Measurements from ENCODE around the gene LRMDA. TPM values are rescaled to one million over a fixed set of nuclear protein-coding genes. Genes with fewer than 3 reads are reported as not detected.

The LRMDA gene
- total and polyA plus RNA-seq, 2 of the 13 experiments (the other 11 are each of a cell fraction or from before 2014, with no cell fraction given), result 13.4 to 22.0 TPM

DNA sequence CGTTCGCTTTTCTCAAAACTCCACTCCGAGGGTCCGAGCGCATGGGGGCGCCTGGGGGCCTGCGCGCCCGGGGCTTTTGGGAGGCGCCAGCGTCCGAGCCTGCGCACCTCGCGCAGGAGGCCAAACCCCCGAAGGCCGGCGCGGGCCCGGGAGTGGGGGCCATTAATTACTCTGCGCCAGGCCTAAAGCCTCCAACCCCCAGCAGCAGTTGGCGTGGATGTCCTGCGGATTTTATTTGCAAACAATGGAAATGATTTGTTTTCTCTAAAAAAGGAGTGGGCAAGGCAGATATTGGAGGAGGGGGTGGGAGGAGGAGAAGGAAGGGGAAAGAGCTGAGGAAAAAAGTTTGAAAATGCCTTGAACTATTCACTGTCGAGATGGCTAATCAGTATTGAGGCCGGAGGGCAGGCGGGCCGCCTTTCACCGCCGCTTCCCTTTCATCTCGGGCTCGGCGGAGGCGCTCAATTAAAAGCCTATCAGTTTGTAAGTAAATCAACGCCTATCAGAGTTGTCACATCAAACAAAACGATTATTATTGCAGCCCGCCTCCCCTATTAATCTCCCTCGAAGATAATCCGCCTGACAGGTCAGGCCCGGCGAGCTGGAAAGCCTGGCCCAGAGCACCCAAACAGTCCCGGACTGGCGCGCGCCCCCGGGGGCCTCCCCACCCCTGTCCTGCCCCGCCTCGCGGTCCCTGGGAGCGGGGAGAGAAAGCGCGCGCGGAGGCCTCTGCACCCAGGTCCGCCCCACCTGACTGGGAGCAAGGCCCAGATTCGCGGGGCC, 26.4 kb upstream of the LRMDA start (continued):
- no peak for TF ChIP-seq LCORL (IDR thresholded peaks at IDR 0.05)
- TF ChIP-seq LCORL (CRISPR knock-in tag; IDR thresholded peaks at IDR 0.05), result peak; percentile 69; the same call in 1 of the 2 replicates
- 0 out of 2 replicates have a peak, but pooled peaks have one; percentile 4 for TF ChIP-seq GTF3A (CRISPR knock-in tag; conservative IDR thresholded peaks at IDR 0.05)
- TF ChIP-seq PHF8 (CRISPR knock-in tag; IDR thresholded peaks at IDR 0.05), result peak; percentile 55
- peak; percentile 52; the same call in 1 of the 2 replicates for TF ChIP-seq NAIF1 (CRISPR knock-in tag; IDR thresholded peaks at IDR 0.05; ENCODE audit: borderline replicate concordance)
- TF ChIP-seq, protein P1, sequence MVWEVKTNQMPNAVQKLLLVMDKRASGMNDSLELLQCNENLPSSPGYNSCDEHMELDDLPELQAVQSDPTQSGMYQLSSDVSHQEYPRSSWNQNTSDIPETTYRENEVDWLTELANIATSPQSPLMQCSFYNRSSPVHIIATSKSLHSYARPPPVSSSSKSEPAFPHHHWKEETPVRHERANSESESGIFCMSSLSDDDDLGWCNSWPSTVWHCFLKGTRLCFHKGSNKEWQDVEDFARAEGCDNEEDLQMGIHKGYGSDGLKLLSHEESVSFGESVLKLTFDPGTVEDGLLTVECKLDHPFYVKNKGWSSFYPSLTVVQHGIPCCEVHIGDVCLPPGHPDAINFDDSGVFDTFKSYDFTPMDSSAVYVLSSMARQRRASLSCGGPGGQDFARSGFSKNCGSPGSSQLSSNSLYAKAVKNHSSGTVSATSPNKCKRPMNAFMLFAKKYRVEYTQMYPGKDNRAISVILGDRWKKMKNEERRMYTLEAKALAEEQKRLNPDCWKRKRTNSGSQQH (CRISPR knock-in tag; IDR thresholded peaks at IDR 0.05; ENCODE audit: low read depth), result no peak
- TF ChIP-seq ZNF605 (CRISPR knock-in tag; IDR thresholded peaks at IDR 0.05), result peak; percentile 40; the same call in 1 of the 2 replicates
- TF ChIP-seq ZFP90 (CRISPR knock-in tag; IDR thresholded peaks at IDR 0.05; ENCODE audit: borderline replicate concordance), result peak; percentile 65; the same call in 1 of the 2 replicates
- TF ChIP-seq, protein P2, sequence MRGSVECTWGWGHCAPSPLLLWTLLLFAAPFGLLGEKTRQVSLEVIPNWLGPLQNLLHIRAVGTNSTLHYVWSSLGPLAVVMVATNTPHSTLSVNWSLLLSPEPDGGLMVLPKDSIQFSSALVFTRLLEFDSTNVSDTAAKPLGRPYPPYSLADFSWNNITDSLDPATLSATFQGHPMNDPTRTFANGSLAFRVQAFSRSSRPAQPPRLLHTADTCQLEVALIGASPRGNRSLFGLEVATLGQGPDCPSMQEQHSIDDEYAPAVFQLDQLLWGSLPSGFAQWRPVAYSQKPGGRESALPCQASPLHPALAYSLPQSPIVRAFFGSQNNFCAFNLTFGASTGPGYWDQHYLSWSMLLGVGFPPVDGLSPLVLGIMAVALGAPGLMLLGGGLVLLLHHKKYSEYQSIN (CRISPR knock-in tag; IDR thresholded peaks at IDR 0.05; ENCODE audit: borderline replicate concordance), result no peak
- TF ChIP-seq ZMAT3 (CRISPR knock-in tag; conservative IDR thresholded peaks at IDR 0.05), result 0 out of 2 replicates have a peak, but pooled peaks have one; percentile 4
- peak; percentile 87 for TF ChIP-seq ZNF703 (CRISPR knock-in tag; IDR thresholded peaks at IDR 0.05; ENCODE audit: borderline replicate concordance)
- TF ChIP-seq ZNF724P (CRISPR knock-in tag; IDR thresholded peaks at IDR 0.05; ENCODE audit: borderline replicate concordance), result no peak
- peak; percentile 42; the same call in 1 of the 2 replicates for TF ChIP-seq RFXAP (CRISPR knock-in tag; IDR thresholded peaks at IDR 0.05; ENCODE audit: borderline replicate concordance)
- peak; percentile 88 for TF ChIP-seq GFI1 (CRISPR knock-in tag; IDR thresholded peaks at IDR 0.05; ENCODE audit: borderline replicate concordance)
- peak; percentile 13; the same call in 1 of the 2 replicates for TF ChIP-seq ZNF281 (CRISPR knock-in tag; IDR thresholded peaks at IDR 0.05; ENCODE audit: borderline replicate concordance)
- no peak for TF ChIP-seq MTF2 (CRISPR knock-in tag; IDR thresholded peaks at IDR 0.05; ENCODE audit: borderline replicate concordance)
- TF ChIP-seq TMF1 (CRISPR knock-in tag; IDR thresholded peaks at IDR 0.05; ENCODE audit: low read depth), result peak; percentile 47; the same call in 1 of the 2 replicates
- TF ChIP-seq HNF1B (CRISPR knock-in tag; IDR thresholded peaks at IDR 0.05), result peak; percentile 66; the same call in 1 of the 2 replicates
- peak; percentile 9; the same call in 1 of the 2 replicates for TF ChIP-seq ZNF777 (CRISPR knock-in tag; IDR thresholded peaks at IDR 0.05)
- TF ChIP-seq E2F1 (CRISPR knock-in tag; IDR thresholded peaks at IDR 0.05), result peak; percentile 82
- TF ChIP-seq HMG20A (CRISPR knock-in tag; IDR thresholded peaks at IDR 0.05; ENCODE audit: borderline replicate concordance), result no peak

All from HepG2 (cell line).